Middle frontal gyrus (tissue), 1 donor: Measurements from ENCODE around the gene CILP2.
A peak's percentile ranks its signal among the peaks of the same experiment; 100 is the strongest.

Source experiments
- DNase-seq: peaks from one replicate; pipeline ENCODE4 v3.0.0-alpha.2; 2015; ENCODE audit warnings: low spot score; ENCODE audit errors: extremely low spot score

Gene CILP2

DNA sequence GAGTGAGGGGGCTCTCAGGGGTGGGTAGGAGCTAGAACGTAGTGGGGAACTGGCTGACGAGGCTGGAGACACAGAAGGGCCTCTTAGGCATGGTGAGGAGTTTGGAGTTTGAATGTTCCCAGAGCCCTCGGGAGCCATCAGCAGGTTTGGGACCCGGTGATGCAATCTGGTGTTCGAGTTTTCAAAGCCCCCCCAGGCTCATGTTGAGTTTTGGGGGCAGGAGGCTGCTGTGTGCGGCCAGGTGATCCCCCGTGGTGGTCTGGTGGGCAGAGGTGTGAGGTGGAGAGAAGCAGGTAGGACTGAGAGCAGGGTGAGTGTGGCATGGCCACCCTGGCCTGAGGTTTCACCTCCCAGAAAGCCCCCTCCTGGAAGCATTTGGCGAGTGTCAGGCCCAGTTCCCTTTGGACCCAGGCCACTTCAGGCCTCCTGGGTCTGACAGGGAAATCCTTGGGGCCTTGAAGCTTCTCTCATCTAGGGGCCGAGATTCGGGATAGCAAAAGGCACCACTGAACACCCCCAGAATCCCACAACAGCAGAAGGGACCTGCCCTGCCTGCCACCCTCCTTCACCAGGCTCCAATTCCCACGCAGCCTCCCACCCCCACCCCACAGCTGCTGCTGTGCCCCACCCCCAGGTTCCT, 8.2 kb upstream of the CILP2 start:
- DNase-seq, result no peak

DNA sequence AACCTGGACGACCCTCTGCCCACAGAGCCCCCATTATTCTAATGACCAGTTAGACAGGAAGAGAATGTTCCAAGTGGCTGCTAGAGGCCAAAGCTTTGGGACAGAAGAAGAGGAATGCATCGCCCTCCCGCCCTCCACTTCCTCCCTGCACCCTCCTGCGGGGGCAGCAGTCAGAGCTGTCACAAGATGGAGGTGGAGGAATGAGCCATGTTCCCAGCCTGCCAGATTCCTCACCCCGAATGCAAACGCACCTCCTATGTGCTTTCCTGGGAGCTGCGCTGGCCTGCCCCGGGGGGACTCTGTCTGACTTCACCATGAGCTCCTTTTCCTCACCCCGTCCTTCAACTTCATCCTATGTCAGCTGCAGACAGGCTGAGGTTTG, 7.7 kb upstream of the CILP2 start:
- no peak for DNase-seq

DNA sequence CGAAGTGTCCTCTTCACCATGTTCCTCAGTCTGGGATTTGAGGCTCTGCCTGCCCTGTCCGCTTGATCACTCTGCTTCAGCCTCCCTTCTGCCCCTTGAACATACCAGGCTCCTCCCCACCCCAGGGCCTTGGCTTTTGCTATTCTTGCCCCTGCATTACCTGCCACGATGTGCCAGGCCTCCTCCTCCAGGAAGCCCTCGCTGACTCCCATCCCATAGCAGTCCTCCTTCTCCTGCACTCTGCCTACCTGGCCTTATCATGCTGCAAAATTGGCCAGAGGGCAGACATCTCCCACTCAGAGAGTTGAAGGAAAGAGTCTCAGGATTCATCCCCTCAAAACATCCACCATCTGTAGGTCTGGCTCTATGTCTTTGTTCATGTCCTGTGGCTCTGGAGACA, 7.2 kb upstream of the CILP2 start:
- DNase-seq, result no peak

DNA sequence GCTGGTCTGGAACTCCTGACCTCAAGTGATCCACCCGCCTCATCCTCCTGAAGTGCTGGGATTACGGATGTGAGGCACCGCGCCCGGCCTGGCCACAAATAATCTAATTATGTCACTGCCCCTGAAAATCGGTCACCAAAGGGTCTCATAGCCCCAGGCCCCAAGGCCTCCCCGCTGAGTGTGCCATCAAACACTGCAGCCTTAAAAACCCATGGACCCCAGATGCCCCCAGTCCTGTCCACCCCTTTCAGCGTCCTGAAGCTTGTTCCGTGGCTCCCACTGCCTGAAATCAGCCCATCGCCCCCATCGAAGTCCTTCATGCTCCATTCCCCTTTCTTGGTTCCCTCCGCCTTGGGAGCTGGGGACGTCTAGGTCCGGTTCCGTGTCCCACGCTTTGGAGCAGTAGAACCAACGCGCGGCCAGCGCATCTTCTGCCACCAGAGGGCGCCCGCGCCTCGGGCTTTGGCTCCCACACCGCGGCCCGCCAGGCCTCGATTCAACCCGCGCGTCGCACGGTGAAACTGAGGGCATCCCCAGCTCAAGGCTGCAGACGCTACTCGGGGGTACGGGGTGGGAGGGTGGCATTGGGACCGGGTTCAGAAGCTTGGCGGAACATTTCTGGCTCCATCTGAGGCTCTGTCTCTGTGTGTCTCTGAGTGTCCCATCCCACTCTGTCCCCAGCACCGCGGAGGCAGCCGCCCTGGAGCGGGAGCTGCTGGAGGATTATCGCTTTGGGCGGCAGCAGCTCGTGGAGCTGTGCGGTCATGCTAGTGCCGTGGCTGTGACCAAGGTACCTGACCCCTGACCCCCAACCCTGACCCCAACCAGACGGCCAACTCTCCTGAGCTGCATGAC, 5.9 kb upstream of the CILP2 start:
- peak; percentile 77 for DNase-seq

DNA sequence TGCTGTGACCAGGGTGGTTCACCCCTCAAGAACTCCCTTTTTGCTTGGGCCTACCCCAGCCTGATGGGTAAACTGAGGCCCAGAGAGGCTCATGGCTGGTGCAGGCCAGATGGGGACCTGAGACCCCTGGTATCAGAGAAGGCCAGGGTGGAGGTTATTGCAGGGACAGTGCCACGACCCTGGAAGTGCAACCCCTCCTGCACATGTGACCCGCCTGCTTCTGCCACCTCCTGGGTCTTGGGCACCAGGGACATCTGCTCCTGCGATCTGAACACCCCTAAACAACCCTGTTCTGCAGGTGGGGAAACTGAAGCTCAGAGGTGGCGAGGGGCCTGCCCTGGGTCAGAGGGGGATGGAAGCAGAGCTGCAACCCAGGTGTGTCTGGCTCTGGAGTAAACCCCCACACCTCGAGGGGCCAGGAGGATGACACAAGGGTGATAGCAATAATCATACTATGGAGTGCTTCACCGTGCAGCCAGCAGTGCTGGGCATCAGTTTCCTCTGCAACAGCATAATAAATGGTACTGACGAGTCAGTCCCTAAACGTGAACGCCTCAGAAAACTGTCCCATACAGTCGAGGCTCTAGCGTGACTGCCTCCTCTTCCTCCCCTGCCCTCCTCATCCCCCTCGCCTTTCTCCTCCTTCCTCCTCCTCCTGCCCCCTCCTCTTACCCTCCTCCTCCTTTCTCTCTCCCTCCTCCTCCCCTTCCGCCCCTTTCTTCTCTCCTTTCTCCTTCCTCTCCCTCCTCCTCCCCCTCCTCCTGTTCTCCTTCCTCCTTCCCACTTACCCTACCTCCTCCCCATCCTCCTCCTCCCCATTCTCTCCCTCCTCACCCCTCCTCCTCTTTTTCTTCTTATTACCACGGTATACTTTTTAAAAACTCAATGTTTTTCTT, 5.0 kb upstream of the CILP2 start:
- DNase-seq, result no peak

DNA sequence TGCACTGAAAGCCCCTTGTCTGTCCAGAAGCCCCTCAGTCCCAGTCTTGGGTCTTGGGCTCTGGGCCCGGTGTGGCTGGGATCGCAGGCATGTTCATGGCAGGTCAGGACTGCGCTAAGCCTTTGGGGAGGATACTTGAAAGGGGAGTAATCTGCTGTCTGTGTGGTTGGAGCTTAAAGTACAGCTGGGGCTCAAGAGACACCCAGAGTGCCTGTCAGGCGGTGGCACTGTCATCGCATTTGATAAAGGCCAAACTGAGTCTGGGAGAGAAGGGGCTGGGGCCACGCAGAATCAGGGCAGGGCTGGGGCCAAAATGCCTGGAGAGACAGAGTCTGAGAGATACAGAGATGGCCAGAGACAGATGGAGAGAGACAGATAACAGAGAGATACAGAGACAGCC, 4.2 kb upstream of the CILP2 start:
- DNase-seq, result no peak

DNA sequence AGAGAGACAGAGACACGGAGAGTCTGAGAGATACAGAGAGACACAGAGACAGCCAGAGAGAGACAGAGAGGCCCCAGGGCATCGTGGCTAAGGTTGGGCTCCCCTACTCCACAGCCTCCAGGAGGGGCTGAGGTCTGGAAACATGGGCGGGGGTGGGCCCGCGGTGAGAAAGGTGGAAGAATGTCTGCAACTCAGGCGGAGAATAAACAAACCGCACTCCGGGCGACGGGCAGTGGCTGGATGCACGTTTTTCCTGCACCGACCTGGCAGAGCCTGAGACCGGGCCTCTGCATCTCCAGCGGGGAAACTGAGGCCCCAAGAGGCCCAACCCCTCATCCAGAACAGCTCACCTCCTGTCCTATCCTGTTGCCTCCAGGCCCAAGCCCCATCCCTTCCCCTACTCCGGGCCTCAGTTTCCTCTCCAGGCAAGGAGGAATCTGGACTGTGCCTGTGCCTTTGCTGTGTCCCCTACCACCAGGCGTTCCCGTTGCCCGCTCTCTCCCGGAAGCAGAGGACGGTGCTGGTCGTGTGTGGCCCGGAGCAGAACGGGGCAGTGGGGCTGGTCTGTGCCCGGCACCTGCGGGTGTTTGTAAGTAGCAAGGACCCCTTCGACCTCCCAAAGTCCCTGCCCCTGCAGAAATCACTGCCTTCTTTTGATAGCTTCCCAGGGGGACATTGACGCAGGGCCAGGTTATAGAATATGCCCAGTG, 3.4 kb upstream of the CILP2 start:
- no peak for DNase-seq

DNA sequence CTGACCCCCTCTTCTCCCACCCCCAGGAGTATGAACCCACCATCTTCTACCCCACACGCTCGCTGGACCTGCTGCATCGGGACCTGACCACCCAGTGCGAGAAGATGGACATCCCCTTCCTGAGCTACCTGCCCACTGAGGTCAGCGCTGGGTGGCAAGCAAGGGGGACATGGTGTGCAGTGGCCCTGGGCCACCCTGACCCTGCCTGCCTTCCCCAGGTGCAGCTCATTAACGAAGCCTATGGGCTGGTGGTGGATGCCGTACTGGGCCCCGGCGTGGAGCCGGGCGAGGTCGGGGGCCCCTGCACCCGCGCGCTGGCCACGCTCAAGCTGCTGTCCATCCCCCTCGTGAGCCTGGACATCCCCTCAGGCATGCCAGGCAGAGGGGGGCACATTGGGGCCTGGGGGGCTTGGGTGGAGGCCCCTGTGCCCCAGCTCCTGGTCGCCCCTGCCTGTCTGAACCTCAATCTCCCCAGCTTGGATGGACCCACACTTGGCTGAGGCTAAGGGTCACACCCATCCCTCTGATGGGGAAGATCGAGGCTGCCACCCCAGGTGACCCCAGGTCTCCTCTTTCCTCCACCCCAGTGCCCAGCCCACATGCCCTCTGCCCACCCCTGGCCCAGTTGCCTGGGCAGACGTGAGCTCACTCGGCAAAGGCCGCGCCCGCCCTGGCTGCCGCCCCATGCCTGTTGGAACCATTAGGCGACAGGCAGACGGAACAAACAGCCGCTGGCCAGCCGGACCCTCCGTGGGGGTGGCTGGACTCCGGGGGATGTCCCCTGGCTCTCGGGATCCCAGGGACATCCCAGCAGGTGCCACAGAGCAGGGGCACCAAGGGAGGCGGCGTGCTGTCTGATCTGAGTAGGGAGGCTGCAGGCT, 2.5 kb upstream of the CILP2 start:
- DNase-seq, result no peak

DNA sequence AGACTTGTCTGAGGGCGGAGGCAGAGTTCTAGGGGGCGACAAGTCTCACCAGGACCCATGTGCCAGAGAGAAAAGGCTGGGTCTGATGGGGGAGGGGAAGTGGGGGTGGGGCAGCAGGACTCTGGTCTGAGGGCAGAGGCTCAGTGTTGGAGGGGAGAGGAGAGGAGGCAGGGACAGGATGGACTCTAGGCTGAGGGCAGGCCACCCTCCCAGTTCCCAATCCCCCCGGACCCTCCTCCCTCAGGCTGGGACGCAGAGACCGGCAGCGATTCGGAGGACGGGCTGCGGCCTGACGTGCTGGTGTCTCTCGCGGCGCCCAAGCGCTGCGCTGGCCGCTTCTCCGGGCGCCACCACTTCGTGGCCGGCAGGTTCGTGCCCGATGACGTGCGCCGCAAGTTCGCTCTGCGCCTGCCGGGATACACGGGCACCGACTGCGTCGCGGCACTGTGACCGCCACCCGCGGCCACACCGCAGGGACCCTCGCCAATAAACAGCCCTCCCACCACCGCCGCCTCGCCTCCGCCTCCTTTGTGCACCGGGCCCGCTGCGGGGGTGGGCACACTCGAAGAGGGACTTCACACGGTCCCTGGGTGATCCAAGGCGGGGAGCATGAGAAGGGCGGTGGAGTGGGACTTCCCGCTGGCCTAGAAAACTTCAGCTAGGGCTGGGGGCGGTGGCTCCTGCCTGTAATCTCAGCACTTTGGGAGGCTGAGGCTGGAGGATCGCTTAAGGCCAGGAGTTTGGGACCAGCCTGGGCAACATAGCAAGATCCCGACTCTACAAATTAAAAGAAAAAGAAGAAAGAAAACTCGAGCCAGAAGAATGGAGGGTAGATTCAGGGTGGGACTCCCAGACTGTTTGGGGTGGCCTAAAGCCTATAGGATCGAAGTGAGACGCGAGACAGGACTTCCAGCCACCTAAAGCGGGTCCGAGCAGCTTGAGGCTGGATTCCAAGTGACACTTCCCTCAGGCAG, 703 bp upstream of the CILP2 start:
- DNase-seq, result no peak

DNA sequence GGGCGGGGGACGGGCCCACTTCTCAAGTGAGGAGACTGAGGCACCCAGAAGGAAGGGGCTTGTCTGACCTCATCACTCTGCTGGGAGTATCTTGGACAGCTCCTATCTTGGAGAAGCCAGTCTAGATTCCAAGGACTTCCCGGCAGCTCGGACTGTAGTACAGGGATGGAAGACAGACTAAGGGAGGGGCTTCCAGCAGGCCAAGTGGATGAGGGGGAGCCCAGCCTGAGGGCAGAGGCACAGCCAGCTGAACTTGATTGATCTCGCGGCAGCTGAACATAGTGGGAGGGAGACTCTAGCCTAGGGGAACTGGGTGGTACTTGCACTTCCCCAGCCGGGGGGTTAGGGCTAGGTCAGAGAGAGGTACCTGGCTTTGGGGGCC, 711 bp downstream of the CILP2 start:
- no peak for DNase-seq

DNA sequence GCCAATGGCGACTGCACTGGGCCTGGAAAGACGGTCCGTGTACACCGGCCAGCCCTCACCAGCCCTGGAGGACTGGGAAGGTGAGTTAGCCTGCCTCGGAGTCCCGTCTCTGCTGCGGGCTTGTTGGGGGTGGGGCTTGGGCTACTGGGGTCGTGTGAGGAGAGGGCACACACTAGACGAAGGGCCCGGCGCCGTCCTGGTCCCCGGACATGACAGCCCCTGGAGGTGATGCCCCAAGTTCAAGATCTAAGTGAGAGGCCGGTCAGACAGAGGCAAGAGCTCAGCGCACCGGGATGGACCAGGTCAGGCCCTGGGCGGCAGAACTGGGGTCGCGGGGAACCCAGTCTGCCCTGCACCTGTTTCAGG, 1.6 kb downstream of the CILP2 start:
- DNase-seq, result no peak

DNA sequence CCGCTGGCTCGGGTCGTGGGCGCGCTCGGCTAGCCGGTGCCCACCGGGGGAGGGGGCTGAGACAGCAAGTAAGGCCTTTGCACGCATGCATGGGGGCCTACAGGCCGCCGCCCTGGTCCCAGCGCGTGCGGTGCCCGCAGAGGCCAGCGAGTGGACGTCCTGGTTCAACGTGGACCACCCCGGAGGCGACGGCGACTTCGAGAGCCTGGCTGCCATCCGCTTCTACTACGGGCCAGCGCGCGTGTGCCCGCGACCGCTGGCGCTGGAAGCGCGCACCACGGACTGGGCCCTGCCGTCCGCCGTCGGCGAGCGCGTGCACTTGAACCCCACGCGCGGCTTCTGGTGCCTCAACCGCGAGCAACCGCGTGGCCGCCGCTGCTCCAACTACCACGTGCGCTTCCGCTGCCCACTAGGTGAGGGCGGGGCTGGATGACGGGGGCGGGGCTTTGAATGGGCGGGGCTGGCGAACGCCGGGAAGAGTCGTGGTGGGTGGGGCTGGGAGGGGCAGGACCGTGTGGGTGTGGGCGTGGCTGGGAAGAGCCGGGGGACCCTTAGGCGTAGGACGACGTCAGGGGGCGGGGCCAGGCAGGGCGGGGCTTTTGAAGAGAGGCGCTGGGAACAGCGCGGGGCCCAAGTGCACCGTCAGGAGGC, 2.1 kb downstream of the CILP2 start:
- no peak for DNase-seq

DNA sequence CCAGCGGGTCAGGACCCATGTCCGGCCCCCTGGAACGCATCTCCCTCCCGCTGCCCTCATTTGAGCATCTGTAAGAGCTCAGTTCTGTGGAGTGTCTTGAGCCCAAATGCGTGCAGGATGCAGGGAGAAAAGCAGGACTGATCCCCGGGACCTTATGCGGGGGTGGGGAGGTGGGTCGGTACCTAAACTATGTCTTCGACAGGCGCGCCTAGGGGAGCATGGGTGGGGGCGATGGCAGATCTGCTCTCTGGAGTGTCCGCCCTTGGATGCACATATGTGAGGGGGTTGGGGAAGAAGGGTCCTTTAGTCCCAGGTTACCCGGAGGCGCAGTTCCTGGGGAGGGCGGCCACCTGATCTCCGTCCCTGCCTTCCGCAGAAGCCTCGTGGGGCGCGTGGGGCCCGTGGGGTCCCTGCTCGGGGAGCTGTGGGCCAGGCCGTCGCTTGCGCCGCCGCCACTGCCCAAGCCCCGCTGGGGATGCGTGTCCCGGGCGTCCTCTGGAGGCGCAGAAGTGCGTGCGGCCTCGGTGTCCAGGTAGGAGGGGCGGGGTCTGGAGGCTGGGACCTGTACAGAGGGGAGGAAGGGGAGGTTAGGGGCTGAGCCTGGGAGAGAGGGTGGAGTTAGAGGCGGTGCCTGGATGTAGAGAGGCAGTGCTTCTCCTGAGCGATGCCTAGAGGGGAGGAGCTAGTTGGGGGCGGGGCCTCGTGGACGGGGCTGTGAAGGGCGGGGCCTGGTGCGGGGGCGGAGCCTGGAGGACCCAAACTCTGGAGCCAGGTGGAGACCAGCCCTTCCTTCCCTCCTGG, 2.9 kb downstream of the CILP2 start:
- no peak for DNase-seq

DNA sequence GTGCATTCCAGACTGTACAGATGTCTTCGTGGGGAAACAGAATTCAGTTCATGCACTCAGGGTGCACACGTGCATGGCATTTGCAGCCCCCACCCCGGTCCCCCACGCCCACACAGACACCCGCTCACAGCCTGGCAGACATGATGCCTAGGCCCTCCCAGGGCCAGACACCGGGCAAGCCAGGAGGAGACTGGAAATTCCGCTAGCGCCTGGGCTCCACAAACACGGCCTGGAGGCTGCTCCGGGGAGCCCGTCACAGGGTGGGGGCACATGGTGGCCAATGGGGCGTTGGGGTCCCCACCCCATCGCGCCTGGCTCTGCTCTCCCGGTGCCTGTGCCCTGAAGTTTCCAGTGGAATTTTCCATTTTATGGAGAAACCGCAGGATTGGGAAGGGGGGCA, 3.6 kb downstream of the CILP2 start:
- DNase-seq, result no peak

DNA sequence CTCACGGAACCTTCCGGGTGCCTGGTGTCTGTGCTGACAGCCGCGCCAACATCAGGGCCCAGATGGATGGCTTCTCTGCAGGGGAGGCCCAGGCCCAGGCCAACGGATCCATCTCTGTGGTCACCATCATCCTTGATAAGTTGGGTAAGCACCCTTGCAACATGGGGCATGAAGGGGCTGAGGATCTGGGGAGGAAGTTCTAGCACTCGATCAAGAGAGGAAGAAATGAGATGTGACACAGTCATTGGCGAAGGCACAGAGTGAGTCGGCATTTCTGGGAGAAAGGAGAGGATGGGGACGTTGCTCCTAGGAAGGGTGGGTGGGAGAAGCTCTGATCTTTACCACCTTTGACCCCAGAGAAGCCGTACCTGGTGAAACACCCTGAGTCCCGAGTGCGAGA, 4.4 kb downstream of the CILP2 start:
- DNase-seq, result no peak

DNA sequence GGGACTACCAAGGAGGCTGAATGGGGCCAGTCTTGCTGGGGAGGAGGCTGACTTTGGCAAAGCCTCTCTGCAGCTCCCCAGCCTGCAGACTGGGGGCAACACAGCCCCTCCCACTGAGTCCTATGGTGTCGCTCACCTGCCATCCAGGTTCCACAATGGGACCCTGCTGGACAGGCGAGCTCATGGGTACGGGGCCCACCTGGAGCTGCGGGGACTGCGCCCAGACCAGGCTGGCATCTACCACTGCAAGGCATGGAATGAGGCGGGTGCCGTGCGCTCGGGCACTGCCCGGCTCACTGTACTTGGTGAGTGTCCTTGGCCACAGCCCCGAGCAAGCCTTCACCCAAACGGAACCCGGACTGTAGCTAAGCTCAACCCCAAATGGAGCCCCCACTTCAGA, 5.0 kb downstream of the CILP2 start:
- no peak for DNase-seq

DNA sequence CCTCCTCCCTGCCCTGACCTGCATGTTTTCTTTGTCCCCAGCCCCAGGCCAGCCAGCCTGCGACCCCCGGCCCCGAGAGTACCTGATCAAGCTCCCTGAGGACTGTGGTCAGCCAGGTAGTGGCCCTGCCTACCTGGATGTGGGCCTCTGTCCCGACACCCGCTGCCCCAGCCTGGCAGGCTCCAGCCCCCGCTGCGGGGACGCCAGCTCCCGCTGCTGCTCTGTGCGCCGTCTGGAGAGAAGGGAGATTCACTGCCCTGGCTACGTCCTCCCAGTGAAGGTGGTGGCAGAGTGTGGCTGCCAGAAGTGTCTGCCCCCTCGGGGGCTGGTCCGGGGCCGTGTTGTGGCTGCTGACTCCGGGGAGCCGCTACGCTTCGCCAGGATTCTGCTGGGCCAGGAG, 5.6 kb downstream of the CILP2 start:
- DNase-seq, result no peak
